ENCODE measurements around the gene PDGFRA.

Gene PDGFRA

GRCh38 chr4:54265366-54265765 is 36.3 kb downstream of the PDGFRA start:
- TF ChIP-seq TAF1 (IDR thresholded peaks at IDR 0.05; ENCODE audit: borderline replicate concordance, insufficient read depth, low read length) (no peak), FOXP2 (optimal IDR thresholded peaks at IDR 0.05; ENCODE audit: borderline replicate concordance, extremely low read depth, extremely low read length, insufficient read depth) (no peak), POLR2AphosphoS5 (IDR thresholded peaks at IDR 0.05; ENCODE audit: low read depth, low read length) (no peak), SIN3A (IDR thresholded peaks at IDR 0.05; ENCODE audit: borderline replicate concordance, insufficient read depth, low read length) (no peak)
- TF ChIP-seq, protein P1, sequence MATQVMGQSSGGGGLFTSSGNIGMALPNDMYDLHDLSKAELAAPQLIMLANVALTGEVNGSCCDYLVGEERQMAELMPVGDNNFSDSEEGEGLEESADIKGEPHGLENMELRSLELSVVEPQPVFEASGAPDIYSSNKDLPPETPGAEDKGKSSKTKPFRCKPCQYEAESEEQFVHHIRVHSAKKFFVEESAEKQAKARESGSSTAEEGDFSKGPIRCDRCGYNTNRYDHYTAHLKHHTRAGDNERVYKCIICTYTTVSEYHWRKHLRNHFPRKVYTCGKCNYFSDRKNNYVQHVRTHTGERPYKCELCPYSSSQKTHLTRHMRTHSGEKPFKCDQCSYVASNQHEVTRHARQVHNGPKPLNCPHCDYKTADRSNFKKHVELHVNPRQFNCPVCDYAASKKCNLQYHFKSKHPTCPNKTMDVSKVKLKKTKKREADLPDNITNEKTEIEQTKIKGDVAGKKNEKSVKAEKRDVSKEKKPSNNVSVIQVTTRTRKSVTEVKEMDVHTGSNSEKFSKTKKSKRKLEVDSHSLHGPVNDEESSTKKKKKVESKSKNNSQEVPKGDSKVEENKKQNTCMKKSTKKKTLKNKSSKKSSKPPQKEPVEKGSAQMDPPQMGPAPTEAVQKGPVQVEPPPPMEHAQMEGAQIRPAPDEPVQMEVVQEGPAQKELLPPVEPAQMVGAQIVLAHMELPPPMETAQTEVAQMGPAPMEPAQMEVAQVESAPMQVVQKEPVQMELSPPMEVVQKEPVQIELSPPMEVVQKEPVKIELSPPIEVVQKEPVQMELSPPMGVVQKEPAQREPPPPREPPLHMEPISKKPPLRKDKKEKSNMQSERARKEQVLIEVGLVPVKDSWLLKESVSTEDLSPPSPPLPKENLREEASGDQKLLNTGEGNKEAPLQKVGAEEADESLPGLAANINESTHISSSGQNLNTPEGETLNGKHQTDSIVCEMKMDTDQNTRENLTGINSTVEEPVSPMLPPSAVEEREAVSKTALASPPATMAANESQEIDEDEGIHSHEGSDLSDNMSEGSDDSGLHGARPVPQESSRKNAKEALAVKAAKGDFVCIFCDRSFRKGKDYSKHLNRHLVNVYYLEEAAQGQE (IDR thresholded peaks at IDR 0.05; ENCODE audit: insufficient read depth in 1 of 2, low read depth in 2 of 2, low read length in 2 of 2), result no peak

- TF ChIP-seq FOXP2 (optimal IDR thresholded peaks at IDR 0.05; ENCODE audit: borderline replicate concordance, extremely low read depth, extremely low read length, insufficient read depth) (no peak), SIN3A (IDR thresholded peaks at IDR 0.05; ENCODE audit: borderline replicate concordance, insufficient read depth, low read length) (no peak), POLR2AphosphoS5 (IDR thresholded peaks at IDR 0.05; ENCODE audit: low read depth, low read length) (no peak), TAF1 (IDR thresholded peaks at IDR 0.05; ENCODE audit: borderline replicate concordance, insufficient read depth, low read length) (no peak)
- TF ChIP-seq, protein P1 (IDR thresholded peaks at IDR 0.05; ENCODE audit: insufficient read depth in 1 of 2, low read depth in 2 of 2, low read length in 2 of 2), result no peak
Measured at GRCh38 chr4:54268151-54268550, 39.1 kb downstream of the PDGFRA start.

- TF ChIP-seq FOXP2 (optimal IDR thresholded peaks at IDR 0.05; ENCODE audit: borderline replicate concordance, extremely low read depth, extremely low read length, insufficient read depth) (no peak), POLR2AphosphoS5 (IDR thresholded peaks at IDR 0.05; ENCODE audit: low read depth, low read length) (no peak), SIN3A (IDR thresholded peaks at IDR 0.05; ENCODE audit: borderline replicate concordance, insufficient read depth, low read length) (no peak), TAF1 (IDR thresholded peaks at IDR 0.05; ENCODE audit: borderline replicate concordance, insufficient read depth, low read length) (no peak)
- TF ChIP-seq, protein P1 (IDR thresholded peaks at IDR 0.05; ENCODE audit: insufficient read depth in 1 of 2, low read depth in 2 of 2, low read length in 2 of 2), result no peak
Measured at GRCh38 chr4:54271464-54271863, 42.4 kb downstream of the PDGFRA start.

GRCh38 chr4:54272051-54272450 is 43.0 kb downstream of the PDGFRA start:
- TF ChIP-seq FOXP2 (optimal IDR thresholded peaks at IDR 0.05; ENCODE audit: borderline replicate concordance, extremely low read depth, extremely low read length, insufficient read depth), result no peak
- TF ChIP-seq TAF1 (IDR thresholded peaks at IDR 0.05; ENCODE audit: borderline replicate concordance, insufficient read depth, low read length), result no peak
- no peak for TF ChIP-seq SIN3A (IDR thresholded peaks at IDR 0.05; ENCODE audit: borderline replicate concordance, insufficient read depth, low read length)

- no peak for TF ChIP-seq TAF1 (IDR thresholded peaks at IDR 0.05; ENCODE audit: borderline replicate concordance, insufficient read depth, low read length)
- no peak for TF ChIP-seq FOXP2 (optimal IDR thresholded peaks at IDR 0.05; ENCODE audit: borderline replicate concordance, extremely low read depth, extremely low read length, insufficient read depth)
- TF ChIP-seq POLR2AphosphoS5 (IDR thresholded peaks at IDR 0.05; ENCODE audit: low read depth, low read length), result no peak
- TF ChIP-seq, protein P1 (IDR thresholded peaks at IDR 0.05; ENCODE audit: insufficient read depth in 1 of 2, low read depth in 2 of 2, low read length in 2 of 2), result no peak
- TF ChIP-seq SIN3A (IDR thresholded peaks at IDR 0.05; ENCODE audit: borderline replicate concordance, insufficient read depth, low read length), result no peak
Measured at GRCh38 chr4:54274264-54274663, 45.2 kb downstream of the PDGFRA start.

All from PFSK-1 (cell line).